ENCODE results near the gene NCMAP.
"Not testable (repeated sequence)": the region's sequence is repeated elsewhere in the genome, so short reads cannot be mapped to it uniquely, and the experiment has no call there.

Gene NCMAP

GRCh38 chr1:24555591-24556413 lies at the start of gene NCMAP:
Gene NCMAP, plus strand, starts transcription at chr1:24556087. Its CDS starts 39,344 bp downstream, at chr1:24595431.
- DNase-seq (ENCODE audit: low spot score), result peak; percentile 25

- DNase-seq (ENCODE audit: low spot score), result no peak
These were observed 49.1 kb upstream of the NCMAP start for GRCh38 chr1:24506691-24507381.

GRCh38 chr1:24507405-24507804 lies 48.5 kb upstream of the NCMAP start:
- DNase-seq (ENCODE audit: low spot score), result peak; percentile 61

GRCh38 chr1:24508911-24509310 lies 47.0 kb upstream of the NCMAP start:
- DNase-seq (ENCODE audit: low spot score), result no peak

- no peak for DNase-seq (ENCODE audit: low spot score)
These were observed 42.2 kb upstream of the NCMAP start for GRCh38 chr1:24513706-24514105.

- no peak for DNase-seq (ENCODE audit: low spot score)
These were observed 40.9 kb upstream of the NCMAP start for GRCh38 chr1:24514946-24515345.

- not testable (repeated sequence) for DNase-seq (ENCODE audit: low spot score)
These were observed 40.1 kb upstream of the NCMAP start for GRCh38 chr1:24515671-24516209.

- DNase-seq (ENCODE audit: low spot score), result no peak
These were observed 39.4 kb upstream of the NCMAP start for GRCh38 chr1:24516506-24516905.

- DNase-seq (ENCODE audit: low spot score), result no peak
These were observed 38.0 kb upstream of the NCMAP start for GRCh38 chr1:24517898-24518297.

GRCh38 chr1:24520282-24520681 lies 35.6 kb upstream of the NCMAP start:
- DNase-seq (ENCODE audit: low spot score), result not testable (repeated sequence)

GRCh38 chr1:24525606-24526005 lies 30.3 kb upstream of the NCMAP start:
- no peak for DNase-seq (ENCODE audit: low spot score)

- no peak for DNase-seq (ENCODE audit: low spot score)
These were observed 29.8 kb upstream of the NCMAP start for GRCh38 chr1:24526045-24526444.

GRCh38 chr1:24526940-24527542 lies 28.8 kb upstream of the NCMAP start:
- DNase-seq (ENCODE audit: low spot score), result peak; percentile 62

GRCh38 chr1:24528744-24529143 lies 27.1 kb upstream of the NCMAP start:
- no peak for DNase-seq (ENCODE audit: low spot score)

- DNase-seq (ENCODE audit: low spot score), result not testable (repeated sequence)
These were observed 26.6 kb upstream of the NCMAP start for GRCh38 chr1:24529292-24529691.

- DNase-seq (ENCODE audit: low spot score), result peak; percentile 74
These were observed 20.9 kb upstream of the NCMAP start for GRCh38 chr1:24535021-24535424.

- no peak for DNase-seq (ENCODE audit: low spot score)
These were observed 20.1 kb upstream of the NCMAP start for GRCh38 chr1:24535778-24536177.

- DNase-seq (ENCODE audit: low spot score), result peak; percentile 58
These were observed 19.5 kb upstream of the NCMAP start for GRCh38 chr1:24536391-24536840.

GRCh38 chr1:24540051-24540905 lies 15.6 kb upstream of the NCMAP start:
- no peak for DNase-seq (ENCODE audit: low spot score)

GRCh38 chr1:24540906-24541710 lies 14.8 kb upstream of the NCMAP start:
- peak; percentile 27 for DNase-seq (ENCODE audit: low spot score)

All from CD4-positive, alpha-beta T cell treated with Interleukin-15 for 4 hours (primary cell).